Adrenal gland (tissue), 12 donors: Measurements from ENCODE around the gene ALDH3B1. TPM values are rescaled to one million over a fixed set of nuclear protein-coding genes. Genes with fewer than 3 reads are reported as not detected.

Source experiments
- DNase-seq, 7 donors: peaks; one replicate each; pipeline ENCODE4 v3.0.0-alpha.2; 2019 to 2020
- H3K27ac ChIP-seq, 5 donors: fragments of 200-600 bp; sonication (generic) in 4 of 5; 1 replicate in 3 of 5; 2 replicates in 2 of 5; pipeline versions ENCODE4 v1.5.1 to v1.8.0; 2016 to 2020; ENCODE audit warnings: mild to moderate bottlenecking in 1 of 5
- H3K27me3 ChIP-seq: fragments of 200-600 bp; 2 replicates; pipeline ENCODE4 v1.8.0; 2021
- H3K36me3 ChIP-seq, 2 donors: fragments of 200-600 bp; replicated peaks in 1 of 2; 1 replicate in 1 of 2; 2 replicates in 1 of 2; pipeline versions ENCODE4 v1.5.1 to v1.8.0; 2018 to 2022
- H3K4me1 ChIP-seq, 2 donors: fragments of 200-600 bp; replicated peaks in 1 of 2; 1 replicate in 1 of 2; 2 replicates in 1 of 2; pipeline versions ENCODE4 v1.5.1 to v1.8.0; 2018 to 2021
- H3K4me3 ChIP-seq, 4 donors: fragments of 200-600 bp; sonication (generic) in 3 of 4; one replicate each; pipeline ENCODE4 v1.5.1; 2016 to 2018
- H3K9me3 ChIP-seq, 3 donors: fragments of 200-600 bp; sonication (generic) in 1 of 3; replicated peaks in 1 of 3; 1 replicate in 2 of 3; 2 replicates in 1 of 3; pipeline versions ENCODE4 v1.5.1 to v1.8.0; 2016 to 2021
- CTCF ChIP-seq, 6 experiments: fragments of 450-650 bp in 4 of 6; fragments of 200-600 bp in 2 of 6; sonication (generic) in 1 of 6; IDR thresholded peaks; 1 replicate in 5 of 6; 2 replicates in 1 of 6; pipeline versions ENCODE4 v1.5.1 to v1.8.0; 2016 to 2021; ENCODE audit warnings: antibody characterized with exemption in 6 of 6, mild to moderate bottlenecking in 2 of 6, moderate library complexity in 1 of 6
- POLR2A ChIP-seq, 2 donors: fragments of 450-650 bp; IDR thresholded peaks; one replicate each; pipeline ENCODE4 v1.6.1; 2017; ENCODE audit warnings: antibody characterized with exemption in 2 of 2, mild to moderate bottlenecking in 2 of 2, moderate library complexity in 1 of 2
- WGBS, 4 donors: extraction: QIAGEN DNeasy Blood & Tissue Kit in 2 of 4; methylation state at CpG; one replicate each; pipeline versions ENCODE4 v1.1.5 to v1.1.7; 2013 to 2017; 5-methylcytosine and 5-hydroxymethylcytosine counted together
- intact Hi-C, 2 donors: fragments of 100-400 bp; cut with DNase I; formaldehyde crosslinking; loops; one replicate each; pipeline versions ENCODE4 v1.14.1 to v1.15.0; 2022 to 2023
- polyA plus RNA-seq, 3 donors: library from polyadenylated mRNA; stranded (reverse); fragments of 200-250 nt in 2 of 3; fragments of 350-450 nt in 1 of 3; fragmentation: Illumina TruSeq in 1 of 3; extraction: RNeasy Lipid Tissue Mini Kit (QIAGEN cat#74804) in 1 of 3; gene quantifications; one replicate each; pipeline ENCODE4 v1.2.3, GENCODE V29; 2013 to 2014
- total RNA-seq, 9 donors: library from RNA; depleted of rRNA in 4 of 9; stranded (reverse); fragments of >200 nt in 4 of 9; fragments of 120-200 nt in 1 of 9; fragmentation: NEBNext Ultra II Directional in 1 of 9; extraction: Animal tissue kit (Norgen Biotek cat#: 25700) in 1 of 9; gene quantifications; one replicate each; pipeline versions ENCODE4 v1.1.0 to v1.2.4, GENCODE V29; 2013 to 2023
- donor health status: healthy with polysubstance abuse.
- donor health status: Bipolar disorder and iron deficiency.
- donor health status: DM: yes; HTN: yes; CAD: no.
- donor health status: DM: no; HTN: no; CAD: no.
- donor health status: DM: no; HTN: no; CAD: no.
- donor health status: DM: yes; HTN: yes; CAD: no.

ALDH3B1 gene
- total and polyA plus RNA-seq, 12 donors, result 0.72 to 70.3 (median 51.6) TPM

DNA sequence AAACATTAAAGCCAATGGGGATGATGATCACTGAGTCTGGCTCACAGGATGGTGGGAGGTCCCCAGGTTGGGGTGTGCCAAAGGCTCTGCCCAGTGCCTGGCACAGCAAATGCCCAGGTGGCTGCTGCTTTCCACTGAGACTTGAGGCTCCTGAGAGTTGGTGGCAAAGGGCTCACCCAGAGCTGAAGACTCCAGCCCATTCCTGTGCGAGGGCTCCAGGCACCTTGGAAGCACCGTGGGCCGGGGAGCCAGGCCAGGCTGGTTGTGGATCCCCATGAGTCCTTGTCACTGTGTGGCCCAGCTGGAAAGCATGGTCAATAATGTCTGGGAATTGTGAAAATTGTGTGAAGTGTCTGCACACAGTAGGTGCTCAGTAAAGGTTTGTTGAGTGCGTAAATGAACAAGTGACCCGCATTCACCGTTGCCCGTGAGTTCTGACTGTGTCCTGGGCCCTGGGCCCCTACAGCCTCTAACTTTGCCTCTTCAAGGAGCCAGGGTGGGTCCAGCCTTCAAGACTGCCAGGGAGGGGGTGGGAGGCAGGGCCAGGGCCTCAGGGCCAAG lies 3.4 kb upstream of the ALDH3B1 start:
- Histone ChIP-seq H3K27me3 (no peaks in the 10 kb centered on the region), H3K9me3 (no peaks in the 10 kb centered on the region), H3K36me3 (no peaks in the 10 kb centered on the region), H3K4me3 (no peak overlapping the region), H3K27ac (no peak overlapping the region), H3K4me1 (peaks cover 27 to 39% of the 10 kb centered on the region in 2 donors)
- intact Hi-C loops, result no loop called here
- WGBS, 4 donors, result 84 to 96% (median 95%) methylated on average over 4 to 7 of the region's 7 CpGs
- no peak for TF ChIP-seq POLR2A (IDR thresholded peaks at IDR 0.05)
- TF ChIP-seq CTCF (IDR thresholded peaks at IDR 0.05), result no peak
- no peak for DNase-seq

DNA sequence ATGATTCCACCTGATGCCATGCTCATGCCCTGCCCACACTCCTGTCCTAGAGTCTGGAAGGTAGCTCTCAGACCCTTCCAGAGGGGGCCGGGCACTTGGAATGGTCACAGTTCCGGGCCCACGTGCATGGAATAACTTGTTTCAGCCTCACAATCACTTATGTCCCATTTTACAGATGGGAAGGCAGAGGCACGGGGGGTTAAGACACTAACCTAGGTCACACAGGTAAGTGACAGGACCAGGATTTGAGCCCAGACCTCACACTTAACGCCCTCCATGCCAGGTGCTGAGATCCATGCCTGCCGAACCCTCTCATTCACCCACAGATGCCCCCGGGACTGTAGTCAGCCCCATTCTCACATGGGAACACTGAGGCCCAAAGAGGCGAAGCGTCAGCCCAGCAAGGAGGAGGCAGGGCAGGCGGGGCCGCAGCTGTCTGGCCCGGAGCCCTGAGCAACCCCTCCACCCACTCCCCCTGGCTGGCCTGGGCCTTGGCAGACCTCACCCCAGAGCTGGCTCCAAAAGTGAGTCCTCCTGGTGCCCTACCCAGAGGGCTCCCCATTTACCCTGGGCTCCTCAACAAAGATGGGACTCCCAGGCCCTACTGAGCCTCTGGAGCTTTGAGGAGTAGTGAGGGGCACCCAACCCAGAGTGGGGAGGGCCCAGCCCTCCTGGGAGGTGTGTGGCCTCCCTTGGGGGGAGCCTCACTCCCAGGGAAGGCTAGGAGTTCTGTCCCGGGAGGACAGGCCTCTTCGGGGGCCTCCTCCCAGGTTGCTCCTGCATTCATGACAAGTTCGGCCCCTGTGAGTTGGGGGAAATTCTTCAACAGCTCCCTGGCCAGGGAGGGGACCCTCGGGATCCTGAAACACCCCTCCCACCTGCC lies 2.4 kb upstream of the ALDH3B1 start:
- Histone ChIP-seq H3K27me3 (no peaks in the 10 kb centered on the region), H3K9me3 (no peaks in the 10 kb centered on the region), H3K27ac (peak overlapping the region in 2 of 5 donors; percentile 92 to 99), H3K4me3 (no peak overlapping the region), H3K4me1 (peaks cover 36 to 48% of the 10 kb centered on the region in 2 donors), H3K36me3 (no peaks in the 10 kb centered on the region)
- WGBS, 4 donors, result 78 to 91% (median 84%) methylated on average over 8 to 16 of the region's 16 CpGs
- no peak for TF ChIP-seq POLR2A (IDR thresholded peaks at IDR 0.05)
- no peak for TF ChIP-seq CTCF (IDR thresholded peaks at IDR 0.05)
- intact Hi-C loops, result no loop called here
- DNase-seq, result no peak

- 69 to 75% (median 72%) methylated on average over 17 to 27 of the region's 27 CpGs for WGBS, 4 donors
- no peak for TF ChIP-seq CTCF (IDR thresholded peaks at IDR 0.05)
- no peak for TF ChIP-seq POLR2A (IDR thresholded peaks at IDR 0.05)
- no peaks in the 10 kb centered on the region for H3K27me3 ChIP-seq
- intact Hi-C loops, result no loop called here
- H3K9me3 ChIP-seq, result no peaks in the 10 kb centered on the region
- peak overlapping the region; percentile 90 to 99 (median 92) for H3K27ac ChIP-seq
- H3K4me1 ChIP-seq, result peaks cover 36 to 57% of the 10 kb centered on the region in 2 donors
- DNase-seq, result peak in 5 of 7 donors; percentile 48 to 66 (median 51)
- H3K4me3 ChIP-seq, result no peak overlapping the region
- no peaks in the 10 kb centered on the region for H3K36me3 ChIP-seq
These were observed 1.5 kb upstream of the ALDH3B1 start for GRCh38 chr11:68008381-68009337.
